ENCODE results near the gene UBAC2.

DNA sequence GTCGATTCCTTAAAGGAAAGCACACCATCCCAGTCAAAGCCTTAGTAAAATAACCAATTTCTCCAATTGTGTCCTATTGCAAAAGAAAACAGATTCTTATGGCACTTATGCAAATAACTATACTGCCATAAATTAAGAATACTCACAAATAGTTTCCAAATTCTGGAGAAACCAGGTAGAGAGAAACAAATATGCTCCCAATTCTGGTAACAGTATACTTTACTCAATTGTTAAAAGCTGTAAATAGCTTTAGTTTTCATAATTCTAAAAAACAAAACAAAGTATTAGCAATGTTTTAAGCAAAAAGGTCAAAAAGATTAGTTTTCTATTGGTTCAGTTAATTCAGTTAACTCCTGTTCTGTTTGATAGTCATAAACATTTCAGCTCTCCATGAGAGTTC lies 18.2 kb upstream of the UBAC2 start:
- TF ChIP-seq, protein P1, sequence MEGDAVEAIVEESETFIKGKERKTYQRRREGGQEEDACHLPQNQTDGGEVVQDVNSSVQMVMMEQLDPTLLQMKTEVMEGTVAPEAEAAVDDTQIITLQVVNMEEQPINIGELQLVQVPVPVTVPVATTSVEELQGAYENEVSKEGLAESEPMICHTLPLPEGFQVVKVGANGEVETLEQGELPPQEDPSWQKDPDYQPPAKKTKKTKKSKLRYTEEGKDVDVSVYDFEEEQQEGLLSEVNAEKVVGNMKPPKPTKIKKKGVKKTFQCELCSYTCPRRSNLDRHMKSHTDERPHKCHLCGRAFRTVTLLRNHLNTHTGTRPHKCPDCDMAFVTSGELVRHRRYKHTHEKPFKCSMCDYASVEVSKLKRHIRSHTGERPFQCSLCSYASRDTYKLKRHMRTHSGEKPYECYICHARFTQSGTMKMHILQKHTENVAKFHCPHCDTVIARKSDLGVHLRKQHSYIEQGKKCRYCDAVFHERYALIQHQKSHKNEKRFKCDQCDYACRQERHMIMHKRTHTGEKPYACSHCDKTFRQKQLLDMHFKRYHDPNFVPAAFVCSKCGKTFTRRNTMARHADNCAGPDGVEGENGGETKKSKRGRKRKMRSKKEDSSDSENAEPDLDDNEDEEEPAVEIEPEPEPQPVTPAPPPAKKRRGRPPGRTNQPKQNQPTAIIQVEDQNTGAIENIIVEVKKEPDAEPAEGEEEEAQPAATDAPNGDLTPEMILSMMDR (conservative IDR thresholded peaks at IDR 0.05): no peak
- no peak for TF ChIP-seq ZFX (IDR thresholded peaks at IDR 0.05)
